SK-N-SH (cell line): ENCODE data around the gene CDK10.

ENCODE experiments used
- EP300 ChIP-seq, 2 experiments: IDR thresholded peaks; 2 replicates each; pipeline versions ENCODE4 v1.4.0 to v1.6.1; 2012; ENCODE audit warnings: borderline replicate concordance in 1 of 2, low read depth in 1 of 2, low read length in 1 of 2
- JUND ChIP-seq: IDR thresholded peaks from 2 replicates; pipeline ENCODE4 v1.4.0; 2012
- NRF1 ChIP-seq: IDR thresholded peaks from 2 replicates; pipeline ENCODE4 v1.6.1; 2012; ENCODE audit warnings: low read depth, mild to moderate bottlenecking, low read length
- POLR2AphosphoS5 ChIP-seq: IDR thresholded peaks from 2 replicates; pipeline ENCODE4 v1.6.1; 2012; ENCODE audit warnings: low read depth, low read length
- RAD21 ChIP-seq: IDR thresholded peaks from 2 replicates; pipeline ENCODE4 v1.6.1; 2012; ENCODE audit warnings: mild to moderate bottlenecking, low read length
- TAF1 ChIP-seq: IDR thresholded peaks from 2 replicates; pipeline ENCODE4 v1.6.1; 2012; ENCODE audit warnings: low read depth, mild to moderate bottlenecking, low read length, moderate library complexity, borderline replicate concordance
- YY1 ChIP-seq: IDR thresholded peaks from 2 replicates; pipeline ENCODE4 v1.4.0; 2012; ENCODE audit warnings: low read depth, mild to moderate bottlenecking
- TF ChIP-seq, protein P1 (sequence below): fragments of 200-600 bp; sonication (generic); IDR thresholded peaks from 2 replicates; pipeline ENCODE4 v1.6.1; 2017; ENCODE audit warnings: antibody characterized with exemption, mild to moderate bottlenecking, moderate library complexity
- TF ChIP-seq, protein P2 (sequence below): IDR thresholded peaks from 2 replicates; pipeline ENCODE4 v1.4.0; 2012; ENCODE audit warnings: low read depth
- TF ChIP-seq, protein P3 (sequence below): IDR thresholded peaks from 2 replicates; pipeline ENCODE4 v1.6.1; 2012; ENCODE audit warnings: mild to moderate bottlenecking, low read depth, low read length, moderate library complexity
- TF ChIP-seq, protein P4 (sequence below): IDR thresholded peaks from 2 replicates; pipeline ENCODE4 v1.4.0; 2012; ENCODE audit warnings: low read depth, borderline replicate concordance
- TF ChIP-seq, protein P5 (sequence below): fragments of 150-350 bp; IDR thresholded peaks from 2 replicates; pipeline ENCODE4 v1.6.1; 2017; ENCODE audit warnings: antibody characterized with exemption, low read length, low read depth, borderline replicate concordance
- TF ChIP-seq, protein P6 (sequence below): IDR thresholded peaks from 2 replicates; pipeline ENCODE4; 2012

DNA sequence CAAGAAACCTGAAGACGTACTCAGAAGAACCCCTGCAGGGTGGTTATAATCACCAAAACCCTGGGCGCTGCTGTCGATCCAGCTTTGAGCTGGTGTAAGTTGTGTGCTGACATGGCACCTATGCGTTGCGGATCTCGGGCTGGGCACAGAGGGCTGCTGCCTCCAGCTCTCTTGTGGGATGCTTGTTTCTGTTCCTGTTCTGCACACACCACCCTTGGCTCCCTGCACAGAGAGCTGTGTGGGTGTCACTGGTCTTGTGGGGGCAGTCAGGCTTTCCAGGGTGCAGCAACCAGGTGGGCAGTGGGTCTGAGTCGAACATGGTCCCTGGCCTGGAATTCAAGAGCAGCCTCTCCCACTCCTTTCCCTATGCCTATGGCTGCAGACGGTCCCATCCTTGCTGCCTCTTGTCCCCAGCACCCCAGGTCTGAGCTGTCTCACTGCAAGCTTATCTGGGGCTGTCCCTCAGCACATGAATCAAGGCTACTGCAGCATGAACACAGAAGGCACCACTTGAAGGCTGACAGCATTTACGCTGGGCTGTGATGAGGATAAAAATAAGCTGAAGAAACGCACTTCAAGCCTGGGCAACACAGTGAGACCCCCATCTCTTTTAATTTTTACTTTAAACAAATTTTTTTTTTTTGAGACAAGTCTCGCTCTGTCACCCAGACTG is 55.0 kb downstream of the CDK10 start:
- TF ChIP-seq, protein P1, sequence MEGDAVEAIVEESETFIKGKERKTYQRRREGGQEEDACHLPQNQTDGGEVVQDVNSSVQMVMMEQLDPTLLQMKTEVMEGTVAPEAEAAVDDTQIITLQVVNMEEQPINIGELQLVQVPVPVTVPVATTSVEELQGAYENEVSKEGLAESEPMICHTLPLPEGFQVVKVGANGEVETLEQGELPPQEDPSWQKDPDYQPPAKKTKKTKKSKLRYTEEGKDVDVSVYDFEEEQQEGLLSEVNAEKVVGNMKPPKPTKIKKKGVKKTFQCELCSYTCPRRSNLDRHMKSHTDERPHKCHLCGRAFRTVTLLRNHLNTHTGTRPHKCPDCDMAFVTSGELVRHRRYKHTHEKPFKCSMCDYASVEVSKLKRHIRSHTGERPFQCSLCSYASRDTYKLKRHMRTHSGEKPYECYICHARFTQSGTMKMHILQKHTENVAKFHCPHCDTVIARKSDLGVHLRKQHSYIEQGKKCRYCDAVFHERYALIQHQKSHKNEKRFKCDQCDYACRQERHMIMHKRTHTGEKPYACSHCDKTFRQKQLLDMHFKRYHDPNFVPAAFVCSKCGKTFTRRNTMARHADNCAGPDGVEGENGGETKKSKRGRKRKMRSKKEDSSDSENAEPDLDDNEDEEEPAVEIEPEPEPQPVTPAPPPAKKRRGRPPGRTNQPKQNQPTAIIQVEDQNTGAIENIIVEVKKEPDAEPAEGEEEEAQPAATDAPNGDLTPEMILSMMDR: no peak
- TF ChIP-seq POLR2AphosphoS5 (no peak; the same call in 1 of the 2 replicates), NRF1 (no peak), TAF1 (no peak), RAD21 (no peak), EP300 (IDR thresholded peaks at IDR 0.05; ENCODE audit: borderline replicate concordance in 1 of 2, low read depth in 1 of 2, low read length in 1 of 2) (no peak), YY1 (no peak), JUND (no peak)
- TF ChIP-seq, protein P2, sequence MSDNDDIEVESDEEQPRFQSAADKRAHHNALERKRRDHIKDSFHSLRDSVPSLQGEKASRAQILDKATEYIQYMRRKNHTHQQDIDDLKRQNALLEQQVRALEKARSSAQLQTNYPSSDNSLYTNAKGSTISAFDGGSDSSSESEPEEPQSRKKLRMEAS: no peak
- TF ChIP-seq, protein P3, sequence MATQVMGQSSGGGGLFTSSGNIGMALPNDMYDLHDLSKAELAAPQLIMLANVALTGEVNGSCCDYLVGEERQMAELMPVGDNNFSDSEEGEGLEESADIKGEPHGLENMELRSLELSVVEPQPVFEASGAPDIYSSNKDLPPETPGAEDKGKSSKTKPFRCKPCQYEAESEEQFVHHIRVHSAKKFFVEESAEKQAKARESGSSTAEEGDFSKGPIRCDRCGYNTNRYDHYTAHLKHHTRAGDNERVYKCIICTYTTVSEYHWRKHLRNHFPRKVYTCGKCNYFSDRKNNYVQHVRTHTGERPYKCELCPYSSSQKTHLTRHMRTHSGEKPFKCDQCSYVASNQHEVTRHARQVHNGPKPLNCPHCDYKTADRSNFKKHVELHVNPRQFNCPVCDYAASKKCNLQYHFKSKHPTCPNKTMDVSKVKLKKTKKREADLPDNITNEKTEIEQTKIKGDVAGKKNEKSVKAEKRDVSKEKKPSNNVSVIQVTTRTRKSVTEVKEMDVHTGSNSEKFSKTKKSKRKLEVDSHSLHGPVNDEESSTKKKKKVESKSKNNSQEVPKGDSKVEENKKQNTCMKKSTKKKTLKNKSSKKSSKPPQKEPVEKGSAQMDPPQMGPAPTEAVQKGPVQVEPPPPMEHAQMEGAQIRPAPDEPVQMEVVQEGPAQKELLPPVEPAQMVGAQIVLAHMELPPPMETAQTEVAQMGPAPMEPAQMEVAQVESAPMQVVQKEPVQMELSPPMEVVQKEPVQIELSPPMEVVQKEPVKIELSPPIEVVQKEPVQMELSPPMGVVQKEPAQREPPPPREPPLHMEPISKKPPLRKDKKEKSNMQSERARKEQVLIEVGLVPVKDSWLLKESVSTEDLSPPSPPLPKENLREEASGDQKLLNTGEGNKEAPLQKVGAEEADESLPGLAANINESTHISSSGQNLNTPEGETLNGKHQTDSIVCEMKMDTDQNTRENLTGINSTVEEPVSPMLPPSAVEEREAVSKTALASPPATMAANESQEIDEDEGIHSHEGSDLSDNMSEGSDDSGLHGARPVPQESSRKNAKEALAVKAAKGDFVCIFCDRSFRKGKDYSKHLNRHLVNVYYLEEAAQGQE: no peak
- TF ChIP-seq, protein P4, sequence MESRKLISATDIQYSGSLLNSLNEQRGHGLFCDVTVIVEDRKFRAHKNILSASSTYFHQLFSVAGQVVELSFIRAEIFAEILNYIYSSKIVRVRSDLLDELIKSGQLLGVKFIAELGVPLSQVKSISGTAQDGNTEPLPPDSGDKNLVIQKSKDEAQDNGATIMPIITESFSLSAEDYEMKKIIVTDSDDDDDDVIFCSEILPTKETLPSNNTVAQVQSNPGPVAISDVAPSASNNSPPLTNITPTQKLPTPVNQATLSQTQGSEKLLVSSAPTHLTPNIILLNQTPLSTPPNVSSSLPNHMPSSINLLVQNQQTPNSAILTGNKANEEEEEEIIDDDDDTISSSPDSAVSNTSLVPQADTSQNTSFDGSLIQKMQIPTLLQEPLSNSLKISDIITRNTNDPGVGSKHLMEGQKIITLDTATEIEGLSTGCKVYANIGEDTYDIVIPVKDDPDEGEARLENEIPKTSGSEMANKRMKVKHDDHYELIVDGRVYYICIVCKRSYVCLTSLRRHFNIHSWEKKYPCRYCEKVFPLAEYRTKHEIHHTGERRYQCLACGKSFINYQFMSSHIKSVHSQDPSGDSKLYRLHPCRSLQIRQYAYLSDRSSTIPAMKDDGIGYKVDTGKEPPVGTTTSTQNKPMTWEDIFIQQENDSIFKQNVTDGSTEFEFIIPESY: no peak
- TF ChIP-seq, protein P5, sequence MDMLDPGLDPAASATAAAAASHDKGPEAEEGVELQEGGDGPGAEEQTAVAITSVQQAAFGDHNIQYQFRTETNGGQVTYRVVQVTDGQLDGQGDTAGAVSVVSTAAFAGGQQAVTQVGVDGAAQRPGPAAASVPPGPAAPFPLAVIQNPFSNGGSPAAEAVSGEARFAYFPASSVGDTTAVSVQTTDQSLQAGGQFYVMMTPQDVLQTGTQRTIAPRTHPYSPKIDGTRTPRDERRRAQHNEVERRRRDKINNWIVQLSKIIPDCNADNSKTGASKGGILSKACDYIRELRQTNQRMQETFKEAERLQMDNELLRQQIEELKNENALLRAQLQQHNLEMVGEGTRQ: no peak
- TF ChIP-seq, protein P6, sequence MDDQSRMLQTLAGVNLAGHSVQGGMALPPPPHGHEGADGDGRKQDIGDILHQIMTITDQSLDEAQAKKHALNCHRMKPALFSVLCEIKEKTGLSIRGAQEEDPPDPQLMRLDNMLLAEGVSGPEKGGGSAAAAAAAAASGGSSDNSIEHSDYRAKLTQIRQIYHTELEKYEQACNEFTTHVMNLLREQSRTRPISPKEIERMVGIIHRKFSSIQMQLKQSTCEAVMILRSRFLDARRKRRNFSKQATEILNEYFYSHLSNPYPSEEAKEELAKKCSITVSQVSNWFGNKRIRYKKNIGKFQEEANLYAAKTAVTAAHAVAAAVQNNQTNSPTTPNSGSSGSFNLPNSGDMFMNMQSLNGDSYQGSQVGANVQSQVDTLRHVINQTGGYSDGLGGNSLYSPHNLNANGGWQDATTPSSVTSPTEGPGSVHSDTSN: no peak
